Caco-2 (cell line): ENCODE measurements around the gene MYO16. TPM values are rescaled to one million over a fixed set of nuclear protein-coding genes. Genes with fewer than 3 reads are reported as not detected.

Experiments used
- BruUV-seq: library from RNA; stranded (reverse); fragments of 400-500 nt; replicated peaks from 2 replicates; lab custom pipeline; 2021; lab: Mats Ljungman, UMichigan
- CTCF ChIA-PET: fragments of 300-600 bp; sonication (Branson Sonifier 250); formaldehyde crosslinking; loops from one replicate; lab custom pipeline; 2022; ENCODE audit warnings: antibody characterized with exemption; lab: Charles Lee
- POLR2A ChIA-PET: fragments of 300-600 bp; sonication (Branson Sonifier 250); formaldehyde crosslinking; loops from one replicate; lab custom pipeline; 2022; ENCODE audit warnings: antibody characterized with exemption; lab: Charles Lee
- DNase-seq, 2 experiments: peaks; one replicate each; pipeline versions ENCODE4 v3.0.0 to v3.0.0-alpha.2; 2020 to 2022
- H3K27me3 ChIP-seq: replicated peaks from 2 replicates; pipeline ENCODE4 v1.6.0; 2011; ENCODE audit warnings: low read length; ENCODE audit not compliant: control insufficient read depth, insufficient read depth
- H3K36me3 ChIP-seq: 2 replicates; pipeline ENCODE4 v1.5.1; 2011; ENCODE audit warnings: low read length; ENCODE audit not compliant: control insufficient read depth, insufficient read depth
- H3K4me1 ChIP-seq: fragments of 250-450 bp; sonication (Bioruptor Pico); 2 replicates; pipeline ENCODE4 v1.5.1; 2020; ENCODE audit warnings: mild to moderate bottlenecking
- H3K4me3 ChIP-seq: 2 replicates; pipeline ENCODE4 v1.5.1; 2011; ENCODE audit warnings: low read depth, mild to moderate bottlenecking, control low read depth, low read length
- H3K9me3 ChIP-seq: fragments of 250-450 bp; sonication (Bioruptor Pico); 2 replicates; pipeline ENCODE4 v1.5.1; 2020; ENCODE audit warnings: mild to moderate bottlenecking, moderate library complexity
- H3K27ac Mint-ChIP-seq: one replicate; pipeline ENCODE4 v1.8.0; 2022; ENCODE audit warnings: mixed read lengths; ENCODE audit not compliant: unreplicated experiment
- H3K27me3 Mint-ChIP-seq: one replicate; pipeline ENCODE4 v1.8.0; 2022; ENCODE audit warnings: mixed read lengths; ENCODE audit not compliant: insufficient read depth, unreplicated experiment
- H3K36me3 Mint-ChIP-seq: one replicate; pipeline ENCODE4 v1.8.0; 2022; ENCODE audit warnings: mild to moderate bottlenecking, mixed read lengths; ENCODE audit not compliant: insufficient read depth, unreplicated experiment
- H3K4me1 Mint-ChIP-seq: one replicate; pipeline ENCODE4 v1.8.0; 2022; ENCODE audit warnings: low read depth, mixed read lengths; ENCODE audit not compliant: unreplicated experiment
- H3K4me3 Mint-ChIP-seq: one replicate; pipeline ENCODE4 v1.8.0; 2022; ENCODE audit warnings: mild to moderate bottlenecking, moderate library complexity, mixed read lengths; ENCODE audit not compliant: unreplicated experiment
- H3K9me3 Mint-ChIP-seq: one replicate; pipeline ENCODE4 v1.8.0; 2022; ENCODE audit warnings: mixed read lengths; ENCODE audit not compliant: unreplicated experiment
- CTCF ChIP-seq, 2 experiments: fragments of 200-600 bp in 1 of 2; IDR thresholded peaks; 1 replicate in 1 of 2; 2 replicates in 1 of 2; pipeline versions ENCODE4 v1.5.1 to v1.8.0; 2011 to 2022; ENCODE audit warnings: antibody characterized with exemption in 1 of 2, control low read depth in 1 of 2, inconsistent platforms in 1 of 2, low read depth in 1 of 2, low read length in 1 of 2, mild to moderate bottlenecking in 1 of 2, moderate library complexity in 1 of 2; ENCODE audit not compliant: insufficient read depth in 1 of 2, severe bottlenecking in 1 of 2, unreplicated experiment in 1 of 2
- intact Hi-C: fragments of 100-400 bp; cut with micrococcal nuclease; formaldehyde crosslinking; loops from one replicate; pipeline ENCODE4 v1.10.0; 2022; ENCODE audit not compliant: unreplicated experiment
- total RNA-seq: library from RNA; stranded (reverse); gene quantifications from 2 replicates; pipeline ENCODE4 v1.2.3, GENCODE V29; 2022

Gene MYO16
- total RNA-seq, 1 experiment from 2014 or later, result not detected

GRCh38 chr13:108686027-108686426 lies 56.6 kb downstream of the MYO16 start:
- Mint-ChIP-seq H3K27me3 (peaks cover under 1% of the 10 kb centered on the region), H3K9me3 (no peaks in the 10 kb centered on the region), H3K4me3 (no peak overlapping the region), H3K36me3 (no peaks in the 10 kb centered on the region), H3K4me1 (peaks cover 8% of the 10 kb centered on the region), H3K27ac (no peak overlapping the region)
- no TSS peak for BruUV-seq
- H3K9me3 ChIP-seq, result no peaks in the 10 kb centered on the region
- POLR2A ChIA-PET, result no interaction called here
- no peak for TF ChIP-seq CTCF (IDR thresholded peaks at IDR 0.05; ENCODE audit: insufficient read depth in 1 of 2, low read depth in 1 of 2, low read length in 1 of 2, severe bottlenecking in 1 of 2, unreplicated experiment in 1 of 2)
- intact Hi-C loops, result no loop called here
- H3K4me3 ChIP-seq, result no peak overlapping the region
- H3K36me3 ChIP-seq, result no peaks in the 10 kb centered on the region
- DNase-seq, result no peak
- CTCF ChIA-PET, result no interaction called here
- H3K27me3 ChIP-seq, result no peaks in the 10 kb centered on the region
- peaks cover 7% of the 10 kb centered on the region; the same call in 1 of the 2 replicates for H3K4me1 ChIP-seq

- Histone ChIP-seq H3K27me3 (no peaks in the 10 kb centered on the region), H3K4me1 (no peaks in the 10 kb centered on the region), H3K4me3 (no peak overlapping the region), H3K9me3 (no peaks in the 10 kb centered on the region), H3K36me3 (no peaks in the 10 kb centered on the region)
- no TSS peak for BruUV-seq
- Mint-ChIP-seq H3K27me3 (peaks cover 2% of the 10 kb centered on the region), H3K4me1 (no peaks in the 10 kb centered on the region), H3K4me3 (no peak overlapping the region), H3K36me3 (no peaks in the 10 kb centered on the region), H3K27ac (no peak overlapping the region), H3K9me3 (no peaks in the 10 kb centered on the region)
- POLR2A ChIA-PET, result no interaction called here
- CTCF ChIA-PET, result no interaction called here
- intact Hi-C loops, result no loop called here
- no peak for TF ChIP-seq CTCF (IDR thresholded peaks at IDR 0.05; ENCODE audit: insufficient read depth in 1 of 2, low read depth in 1 of 2, low read length in 1 of 2, severe bottlenecking in 1 of 2, unreplicated experiment in 1 of 2)
- no peak for DNase-seq
Observed at GRCh38 chr13:108690726-108691125, 61.3 kb downstream of the MYO16 start.

GRCh38 chr13:108700422-108701170 lies 71.2 kb downstream of the MYO16 start:
- no peaks in the 10 kb centered on the region for H3K27me3 ChIP-seq
- H3K4me1 Mint-ChIP-seq, result no peaks in the 10 kb centered on the region
- no peak overlapping the region for H3K4me3 ChIP-seq
- no peak for DNase-seq
- H3K4me3 Mint-ChIP-seq, result no peak overlapping the region
- intact Hi-C loops, result no loop called here
- TF ChIP-seq CTCF (IDR thresholded peaks at IDR 0.05; ENCODE audit: insufficient read depth in 1 of 2, low read depth in 1 of 2, low read length in 1 of 2, severe bottlenecking in 1 of 2, unreplicated experiment in 1 of 2), result no peak
- H3K4me1 ChIP-seq, result no peaks in the 10 kb centered on the region; the same call in 1 of the 2 replicates
- ChIA-PET CTCF (no interaction called here), POLR2A (no interaction called here)
- H3K27me3 Mint-ChIP-seq, result peaks cover 3% of the 10 kb centered on the region
- peaks cover 28% of the 10 kb centered on the region for H3K9me3 Mint-ChIP-seq
- 0 out of 2 replicates have a peak, but pooled peaks cover 4% of the 10 kb centered on the region for H3K9me3 ChIP-seq
- no TSS peak for BruUV-seq
- no peaks in the 10 kb centered on the region for H3K36me3 ChIP-seq
- H3K36me3 Mint-ChIP-seq, result no peaks in the 10 kb centered on the region
- H3K27ac Mint-ChIP-seq, result no peak overlapping the region
